HL-60 (cell line): ENCODE results near the gene ACE.

ENCODE experiments used
- DNase-seq, 2 experiments: peaks; one replicate each; pipeline ENCODE4 v3.0.0-alpha.2; 2010 to 2020; ENCODE audit warnings: low read depth in 1 of 2, low spot score in 1 of 2
- H3K27ac ChIP-seq: fragments of 250-450 bp; sonication (Bioruptor Pico); replicated peaks from 2 replicates; pipeline ENCODE4 v1.5.1; 2020; ENCODE audit warnings: mild to moderate bottlenecking, moderate library complexity
- H3K27me3 ChIP-seq: fragments of 250-450 bp; sonication (Bioruptor Pico); 2 replicates; pipeline ENCODE4 v1.5.1; 2021; ENCODE audit warnings: mild to moderate bottlenecking, moderate library complexity; ENCODE audit not compliant: insufficient read depth, poor library complexity, severe bottlenecking
- H3K4me3 ChIP-seq: replicated peaks from 2 replicates; pipeline ENCODE4 v1.5.1; 2011; ENCODE audit warnings: mild to moderate bottlenecking, control low read depth, low read length; ENCODE audit not compliant: insufficient read depth
- CTCF ChIP-seq: IDR thresholded peaks from one replicate; pipeline ENCODE4 v1.5.1; 2011; ENCODE audit warnings: low read length, control low read depth, inconsistent platforms; ENCODE audit not compliant: insufficient read depth
- GABPA ChIP-seq: IDR thresholded peaks from 2 replicates; pipeline ENCODE4 v1.6.1; 2012; ENCODE audit warnings: low read depth
- POLR2AphosphoS5 ChIP-seq: IDR thresholded peaks from 2 replicates; pipeline ENCODE4 v1.6.1; 2012; ENCODE audit warnings: low read depth
- REST ChIP-seq: IDR thresholded peaks from 2 replicates; pipeline ENCODE4 v1.6.1; 2012; ENCODE audit warnings: low read depth; ENCODE audit not compliant: insufficient replicate concordance
- SPI1 ChIP-seq: IDR thresholded peaks from 2 replicates; pipeline ENCODE4 v1.6.1; 2012; ENCODE audit warnings: low read depth, mild to moderate bottlenecking, borderline replicate concordance

ACE gene

GRCh38 chr17:63511331-63511730 lies 34.5 kb downstream of the ACE start:
- Histone ChIP-seq H3K27me3 (no peaks in the 10 kb centered on the region), H3K27ac (no peak overlapping the region), H3K4me3 (no peak overlapping the region)
- no peak for TF ChIP-seq REST
- no peak for TF ChIP-seq POLR2AphosphoS5
- no peak for TF ChIP-seq GABPA
- TF ChIP-seq CTCF, result no peak
- no peak for TF ChIP-seq SPI1
- no peak for DNase-seq

- TF ChIP-seq SPI1, result no peak
- no peak overlapping the region for H3K27ac ChIP-seq
- DNase-seq, result no peak
- no peak overlapping the region for H3K4me3 ChIP-seq
- H3K27me3 ChIP-seq, result no peaks in the 10 kb centered on the region
Observed at GRCh38 chr17:63512388-63512787, 35.5 kb downstream of the ACE start.

GRCh38 chr17:63512896-63513644 lies 36.2 kb downstream of the ACE start:
- H3K27me3 ChIP-seq, result no peaks in the 10 kb centered on the region
- TF ChIP-seq GABPA, result no peak
- no peak for TF ChIP-seq POLR2AphosphoS5
- TF ChIP-seq SPI1, result no peak
- TF ChIP-seq REST, result no peak
- TF ChIP-seq CTCF, result no peak
- no peak overlapping the region for H3K27ac ChIP-seq
- H3K4me3 ChIP-seq, result no peak overlapping the region
- DNase-seq, result no peak

GRCh38 chr17:63514477-63514876 lies 37.6 kb downstream of the ACE start:
- no peak for DNase-seq
- TF ChIP-seq SPI1 (no peak), GABPA (no peak), CTCF (no peak), REST (no peak), POLR2AphosphoS5 (no peak)
- H3K27me3 ChIP-seq, result no peaks in the 10 kb centered on the region
- H3K4me3 ChIP-seq, result no peak overlapping the region
- no peak overlapping the region for H3K27ac ChIP-seq
